Stimulated activated CD4-positive, alpha-beta T cell treated with anti-CD3 and anti-CD28 coated beads, Interleukin-2, amount 100 ng/mL, for 48 hours (primary cell): Measurements from ENCODE around the gene WNK3.

Experiments
- DNase-seq, 2 donors: peaks; one replicate each; pipeline ENCODE4 v3.0.0-alpha.2; 2020

WNK3 gene

DNA sequence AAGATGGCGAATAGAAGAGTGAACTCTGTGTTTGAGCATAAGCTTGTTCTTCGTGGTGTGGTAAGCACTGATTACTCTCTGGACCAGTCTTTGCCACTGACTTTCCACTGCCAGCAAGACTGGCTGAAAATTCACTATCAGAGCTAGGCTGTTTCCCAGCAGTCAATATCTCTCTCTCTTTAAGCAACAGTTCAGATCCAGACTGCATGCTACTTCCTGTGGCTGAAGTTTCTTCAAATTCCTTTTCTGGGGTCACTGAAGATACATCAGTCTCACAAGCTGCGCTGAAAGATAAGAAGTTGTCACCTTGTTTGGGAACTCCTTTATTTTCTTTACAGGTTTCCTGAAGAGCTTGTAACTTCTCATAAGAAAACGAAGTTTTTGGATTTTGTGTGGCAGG, 120.8 kb downstream of the WNK3 start:
- DNase-seq, result no peak

DNA sequence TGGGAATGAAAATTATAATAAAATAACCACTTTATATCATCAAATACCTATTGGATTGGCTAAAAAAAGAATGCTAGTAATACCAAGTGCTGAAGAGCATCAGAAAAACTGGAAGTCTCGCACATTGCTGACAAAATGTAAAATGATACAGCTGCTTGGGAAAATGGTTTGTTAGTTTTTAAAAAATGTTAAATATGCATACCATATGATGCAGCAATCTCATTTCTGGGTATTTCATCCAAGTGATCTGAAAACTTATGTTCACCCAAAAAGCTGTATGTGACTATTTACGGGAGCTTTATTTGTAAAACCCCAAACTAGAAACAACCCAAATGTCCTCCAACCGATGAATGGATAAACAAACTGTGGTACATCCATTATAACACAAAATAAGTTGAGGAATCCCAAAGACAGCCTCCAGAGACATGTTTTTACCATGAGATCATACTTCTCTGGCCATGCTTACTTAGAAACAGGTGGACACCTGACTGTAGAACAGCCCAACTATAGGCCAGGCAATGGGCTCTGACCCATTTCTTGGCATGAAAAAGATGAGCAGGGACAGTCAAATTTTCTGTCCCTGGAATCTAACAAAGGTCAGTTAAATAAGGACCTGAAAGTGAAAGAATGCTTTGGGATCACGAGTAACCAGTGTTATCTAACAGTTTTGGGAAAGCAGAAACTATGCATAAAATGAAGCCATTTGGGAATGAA, 127.3 kb downstream of the WNK3 start:
- no peak for DNase-seq

DNA sequence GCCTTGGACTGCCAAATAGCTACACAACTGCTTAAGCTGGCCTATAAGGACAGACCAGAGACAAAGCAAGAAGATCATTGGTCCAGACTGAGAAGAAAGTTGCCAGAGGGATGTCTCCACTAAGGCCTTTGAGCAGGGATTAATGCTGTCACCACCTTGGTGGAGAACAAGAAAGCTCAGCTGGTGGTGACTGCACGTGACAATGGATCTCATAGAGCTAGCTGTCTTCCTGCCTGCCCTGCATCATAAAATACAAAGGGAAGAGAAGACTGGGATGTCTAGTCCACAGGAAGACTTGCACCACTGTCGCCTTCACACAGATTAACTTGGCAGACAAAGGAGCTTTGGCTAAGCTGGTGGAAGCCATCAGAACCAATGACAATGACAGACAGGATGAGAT, 134.3 kb downstream of the WNK3 start:
- DNase-seq, result no peak

DNA sequence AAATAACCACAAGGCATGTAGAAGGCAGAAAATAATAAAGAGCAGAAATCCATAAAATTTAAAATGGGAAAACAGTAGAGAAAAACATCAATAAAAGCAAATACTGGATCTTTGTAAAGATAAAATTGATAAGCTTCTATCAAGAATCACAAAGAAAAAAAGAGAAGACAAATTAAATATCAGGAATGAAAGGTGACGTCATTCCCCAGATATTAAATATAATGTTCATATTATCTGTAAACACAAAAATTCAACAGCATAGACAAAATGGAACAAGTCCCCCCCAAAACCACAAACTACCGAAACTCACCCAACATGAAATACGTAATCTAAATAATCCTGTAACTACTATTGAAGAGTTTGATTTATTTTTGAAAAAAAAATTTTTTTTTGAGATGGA, 144.2 kb downstream of the WNK3 start:
- DNase-seq, result no peak

DNA sequence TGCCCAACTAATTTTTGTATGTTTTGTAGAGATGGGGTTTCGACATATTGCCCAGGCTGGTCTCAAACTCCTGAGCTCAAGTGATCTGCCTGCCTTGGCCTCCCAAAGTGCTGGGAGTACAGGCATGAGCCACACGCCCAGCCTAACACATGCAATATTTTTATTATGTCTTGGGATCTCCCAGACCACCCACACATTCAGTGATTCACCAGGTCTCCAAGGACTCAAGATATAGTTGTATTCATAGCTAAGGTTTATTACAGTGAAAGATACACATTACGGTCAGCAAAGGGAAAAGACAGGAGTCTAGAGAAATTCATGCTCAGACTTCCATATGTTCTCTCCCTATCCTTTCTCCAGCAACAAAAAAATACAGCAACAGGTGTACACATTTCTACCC, 149.3 kb downstream of the WNK3 start:
- no peak for DNase-seq

DNA sequence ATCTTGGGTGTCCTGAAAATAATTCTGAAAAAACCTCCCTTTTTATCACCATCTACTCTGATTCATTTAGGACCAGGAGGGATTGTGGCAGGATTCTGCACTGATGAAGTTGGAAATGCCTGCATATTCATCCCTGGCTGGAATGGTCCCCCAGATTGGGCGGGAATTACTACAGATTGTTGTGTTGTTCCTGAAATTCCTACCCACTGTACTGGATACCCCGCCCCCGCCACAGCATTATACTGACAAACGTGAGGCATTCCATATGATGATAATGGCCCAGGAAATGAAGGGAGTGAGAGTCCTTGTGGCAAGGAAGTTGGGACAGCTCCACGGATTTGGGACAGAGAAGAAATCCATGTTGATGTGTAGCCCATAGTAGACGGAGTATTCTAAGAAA, 159.6 kb downstream of the WNK3 start:
- DNase-seq, result no peak

DNA sequence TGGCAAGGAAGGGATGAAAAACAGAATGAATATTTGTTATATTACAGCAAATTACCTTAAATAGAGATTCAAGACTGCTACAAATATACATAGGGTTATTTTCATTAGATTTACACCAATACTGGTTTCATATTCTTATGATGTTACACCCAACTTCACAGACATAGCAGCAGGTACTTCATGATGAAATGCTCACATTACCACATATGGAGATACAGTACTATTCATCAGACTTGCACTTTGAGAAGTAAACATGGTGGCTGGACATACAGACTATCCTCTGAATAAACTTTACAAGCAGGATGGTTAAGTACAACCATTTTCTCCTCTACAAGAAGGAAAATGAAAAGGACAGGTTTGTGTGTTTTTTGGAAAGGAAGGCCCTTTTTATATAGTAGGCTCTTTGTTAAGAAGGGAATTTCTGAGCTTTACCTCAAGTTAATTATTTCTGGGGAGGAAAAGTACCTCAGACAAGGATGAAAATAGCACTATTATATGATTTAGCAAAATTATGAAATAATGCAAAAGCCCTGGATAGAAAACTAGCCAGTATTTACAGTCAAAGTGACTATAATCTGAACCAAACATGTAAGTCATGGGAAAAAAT, 162.8 kb downstream of the WNK3 start:
- DNase-seq, result no peak

DNA sequence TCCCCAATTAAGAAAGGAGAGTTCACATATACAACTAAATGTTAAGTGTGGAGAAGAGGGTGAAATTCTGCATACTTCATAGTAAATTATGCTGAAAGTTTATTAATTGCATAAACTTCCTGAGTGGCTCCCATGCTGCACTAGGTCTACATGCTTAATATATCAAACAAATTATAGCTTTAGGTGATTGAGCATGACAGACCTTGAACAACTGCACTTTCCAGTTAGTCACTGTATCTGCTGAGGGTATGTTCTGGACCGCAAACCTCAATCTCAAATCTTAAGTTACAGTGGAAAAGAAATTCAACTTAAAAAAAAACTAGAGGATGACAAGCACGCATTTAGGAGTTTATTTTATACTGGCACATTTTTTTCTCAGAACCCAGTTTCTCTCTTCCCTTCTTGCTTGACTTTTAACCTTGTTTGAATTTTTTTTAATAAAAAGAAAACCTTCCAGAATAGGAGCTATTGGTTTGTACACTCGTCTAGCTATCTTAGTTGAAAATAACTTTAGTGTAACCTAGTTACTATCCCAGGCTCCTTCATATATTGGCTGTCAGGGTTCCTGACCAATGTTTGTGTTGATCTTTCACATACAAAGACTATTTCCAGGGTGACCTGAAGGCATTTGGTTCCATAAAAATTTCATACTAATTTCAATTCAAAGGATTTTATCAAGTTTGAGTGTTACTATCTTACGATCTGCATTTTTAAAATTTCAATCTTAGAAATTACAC, 164.6 kb downstream of the WNK3 start:
- no peak for DNase-seq

DNA sequence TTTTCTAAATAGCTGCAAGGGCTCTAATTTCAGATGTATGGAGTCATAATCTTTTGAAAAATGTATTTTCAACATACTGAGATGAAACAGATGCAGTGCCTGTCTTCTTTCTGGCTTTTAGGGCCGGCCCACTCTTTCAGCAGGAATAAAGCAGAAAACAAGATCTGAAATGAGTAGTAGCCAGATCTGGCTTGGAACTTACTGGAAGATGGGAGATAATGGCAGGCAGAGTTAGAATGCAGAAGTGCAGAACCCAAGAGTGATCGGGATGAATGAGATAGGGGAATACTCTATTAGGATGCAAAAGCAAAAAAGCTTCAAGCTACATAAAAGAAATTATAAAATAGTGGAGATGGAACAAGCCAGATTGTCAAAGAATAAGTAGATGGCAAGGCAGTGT, 173.4 kb downstream of the WNK3 start:
- DNase-seq, result no peak

DNA sequence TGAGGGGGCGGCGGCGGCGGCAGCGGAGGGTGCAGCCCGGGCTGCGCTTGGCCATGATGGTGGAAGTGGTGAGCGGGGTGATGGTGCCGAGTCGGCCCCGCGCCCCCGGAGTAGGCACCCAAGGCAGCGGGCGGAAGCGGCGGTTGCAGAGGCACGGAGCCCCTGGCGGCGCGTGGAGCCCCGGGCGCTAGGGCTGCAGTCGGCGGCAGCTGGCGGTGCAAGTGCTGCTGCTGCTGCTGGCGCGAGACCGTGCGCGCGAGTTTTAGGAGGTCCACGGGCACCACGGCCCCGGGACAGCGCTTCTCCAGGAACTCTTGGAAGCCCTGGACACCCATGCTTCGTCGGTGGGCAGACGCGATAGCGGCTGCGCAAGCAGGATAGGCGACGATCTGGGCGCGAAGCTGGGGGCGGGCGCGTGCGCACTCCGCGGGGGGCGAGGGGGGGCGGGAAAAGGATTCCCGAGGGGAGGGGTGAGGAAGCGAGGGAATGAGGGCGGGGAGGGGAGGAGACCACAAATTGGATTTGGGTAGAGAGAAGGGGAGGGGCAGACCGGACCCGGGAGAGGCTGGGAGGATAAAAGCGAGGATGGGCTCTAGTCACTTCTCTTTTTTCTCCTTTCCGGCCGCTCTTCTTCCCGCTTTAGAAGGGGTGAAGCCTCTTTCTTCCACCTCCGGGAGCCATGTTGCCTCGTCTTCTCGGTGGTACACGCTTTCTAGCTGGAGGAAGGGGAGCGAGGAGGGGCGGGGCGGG, 174.8 kb downstream of the WNK3 start, which contains the start of gene FAM120C:
TSS of gene FAM120C (minus strand) at position 391 of the 750 bp plus-strand sequence. CDS start at position 335, 56 bp downstream.
- peak; percentile 43 to 49 for DNase-seq

DNA sequence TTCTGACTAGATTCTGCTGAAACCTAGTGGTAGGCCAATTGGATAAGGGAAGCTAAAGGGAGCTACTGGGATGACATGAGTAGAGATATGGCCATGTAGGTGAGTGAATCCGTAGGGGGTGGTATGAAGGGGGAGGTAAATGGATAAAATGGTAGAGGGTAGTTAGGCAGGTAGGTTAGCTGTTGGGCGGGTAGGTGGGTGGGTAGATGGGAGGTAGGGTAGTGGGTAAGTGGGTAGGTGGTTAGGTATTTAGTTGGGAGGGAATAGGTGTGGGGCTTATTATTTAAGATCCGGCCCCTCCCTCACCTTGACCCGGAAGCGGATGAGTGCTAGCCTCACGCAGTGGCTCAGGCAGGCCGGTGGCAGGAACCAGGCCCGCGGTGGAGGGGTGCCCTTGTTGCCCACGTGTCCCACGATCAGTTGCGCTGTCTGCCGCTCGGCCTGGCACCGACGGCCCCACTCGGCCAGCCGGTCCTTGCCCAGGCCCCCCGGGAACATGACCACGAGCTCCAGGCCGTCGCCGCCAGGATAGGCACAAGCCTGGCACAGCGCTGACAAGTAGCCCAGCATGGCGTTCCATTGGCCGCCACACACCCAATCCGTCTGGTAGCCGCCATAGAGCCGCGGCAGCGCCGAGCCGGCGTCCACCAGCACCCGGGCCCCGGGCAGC, 175.5 kb downstream of the WNK3 start:
- DNase-seq, result peak; percentile 40 to 45

DNA sequence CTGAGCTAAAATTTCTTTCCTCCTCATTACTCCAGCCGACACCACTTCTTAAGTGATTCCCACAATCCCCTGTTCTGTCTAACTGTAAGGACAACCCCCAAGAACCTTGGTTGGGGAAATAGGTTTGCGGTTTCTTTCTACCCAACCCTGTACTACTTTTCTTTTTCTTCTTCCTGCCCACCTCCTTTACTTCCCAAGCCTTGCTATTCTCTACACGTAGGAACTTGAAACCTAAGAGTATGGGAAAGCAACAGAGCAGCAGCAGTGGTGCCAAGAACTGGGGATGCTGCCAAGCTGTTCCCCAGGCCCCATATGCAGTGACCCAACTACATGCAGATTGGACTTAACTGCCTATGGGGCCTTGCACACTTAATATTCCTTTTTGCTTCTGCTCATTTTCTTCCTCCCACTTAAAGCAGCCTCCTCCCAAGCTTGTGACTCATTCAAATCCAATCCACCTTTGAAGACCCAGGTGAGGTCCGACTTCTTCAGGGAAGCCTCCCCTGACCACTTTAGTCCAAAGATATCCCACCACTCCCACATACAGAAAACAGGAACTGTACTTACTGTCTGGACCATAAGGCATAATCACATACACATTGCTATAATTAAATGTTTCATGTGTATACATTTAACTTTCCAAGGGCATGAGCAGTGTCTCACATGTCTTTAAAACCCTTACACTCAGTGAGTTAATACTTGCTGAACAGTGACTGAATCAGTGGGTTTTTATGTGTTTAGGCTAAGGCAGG, 176.5 kb downstream of the WNK3 start:
- no peak for DNase-seq

DNA sequence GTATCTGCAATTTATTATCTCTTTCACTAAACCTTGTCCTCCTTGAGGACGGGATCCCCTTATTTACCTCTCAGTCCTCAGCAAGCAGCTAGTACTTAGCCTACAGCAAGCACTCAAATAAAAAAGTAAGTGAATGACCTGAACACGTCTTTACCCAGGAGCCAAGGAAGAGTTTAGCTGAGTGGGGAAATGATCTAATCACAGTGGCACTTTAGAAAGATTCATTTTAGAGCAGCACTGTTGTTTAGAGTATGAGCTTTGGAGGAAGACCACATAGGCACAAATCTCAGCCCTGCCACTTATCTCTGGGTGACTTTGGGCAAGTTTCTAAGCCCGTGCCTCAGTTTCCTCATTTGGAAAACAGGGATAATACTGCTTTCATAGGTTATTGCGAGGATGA, 177.4 kb downstream of the WNK3 start:
- no peak for DNase-seq

DNA sequence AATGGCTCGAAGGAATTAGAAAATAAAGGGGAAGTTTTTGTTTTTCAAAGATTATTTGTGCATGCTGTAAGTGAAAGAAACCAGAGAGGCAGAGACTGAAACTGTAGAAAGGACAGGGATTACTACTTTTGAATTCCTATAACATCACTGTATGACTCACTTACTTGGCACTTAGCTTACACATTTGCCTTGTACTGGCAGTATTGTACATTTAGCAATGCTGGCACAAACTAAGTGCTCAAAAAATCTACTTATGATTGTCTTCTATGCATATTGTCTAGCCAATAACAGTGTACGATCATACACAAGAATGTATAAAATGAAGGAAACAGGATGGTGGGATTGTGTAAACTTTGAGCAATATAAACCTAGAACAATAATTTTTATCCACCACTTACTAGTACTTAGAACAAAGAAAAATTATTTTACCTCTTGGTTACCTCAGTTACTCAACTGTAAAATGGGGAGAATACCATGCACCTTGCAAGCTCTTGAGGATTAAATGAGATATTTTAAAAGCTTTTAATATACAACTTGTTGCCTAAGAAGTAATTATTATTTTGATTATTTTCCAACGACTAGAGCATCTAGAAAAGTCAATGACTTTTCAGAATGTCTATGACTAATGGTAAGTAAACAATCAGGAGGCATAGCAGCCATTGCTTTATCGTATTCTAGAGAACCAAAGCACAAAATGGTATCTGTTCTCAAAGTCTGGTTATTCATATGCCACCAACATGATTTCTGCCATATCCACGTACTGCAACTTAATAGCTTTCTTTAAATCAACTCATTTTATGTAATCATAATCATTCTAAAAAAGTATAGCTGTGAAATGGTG, 179.5 kb downstream of the WNK3 start:
- DNase-seq, result no peak

DNA sequence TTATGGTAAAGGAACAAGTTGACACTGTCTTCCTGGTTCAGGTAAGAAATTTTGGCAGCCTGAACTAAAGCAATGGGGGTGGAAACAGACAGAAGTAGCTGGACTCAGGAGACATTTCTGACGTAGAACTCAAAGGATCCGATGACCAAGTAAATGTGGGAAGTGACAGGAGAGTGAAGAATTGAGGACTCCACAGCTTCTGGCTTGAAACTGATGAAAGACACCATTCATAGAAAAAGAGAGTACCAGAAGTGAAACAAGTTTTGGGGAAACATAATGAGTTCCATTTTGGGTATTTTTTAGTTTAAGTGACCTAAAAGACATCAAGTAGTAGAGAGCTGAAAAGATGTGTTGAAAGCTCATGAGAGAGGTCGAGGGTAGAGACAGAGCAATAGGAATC, 180.5 kb downstream of the WNK3 start:
- DNase-seq, result no peak

DNA sequence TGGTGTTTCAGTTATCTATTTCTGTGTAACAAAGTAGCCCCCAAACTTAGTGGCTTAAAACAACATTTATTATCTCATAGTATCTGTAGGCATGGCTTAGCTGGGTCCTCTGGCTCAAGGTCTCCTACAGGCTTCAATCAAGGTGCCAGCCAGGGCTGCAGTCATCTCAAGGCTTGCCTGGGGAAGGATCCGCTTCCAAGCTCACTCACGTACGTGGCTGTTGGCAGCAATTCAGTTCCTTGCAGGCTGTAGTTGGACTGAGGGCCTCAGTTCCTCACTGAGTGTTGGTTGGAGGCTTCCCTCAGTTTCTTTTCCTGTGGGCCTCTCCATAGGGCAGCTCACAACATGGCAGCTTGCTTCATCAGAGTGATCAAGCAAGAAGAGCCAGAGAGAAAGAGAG, 184.1 kb downstream of the WNK3 start:
- no peak for DNase-seq

DNA sequence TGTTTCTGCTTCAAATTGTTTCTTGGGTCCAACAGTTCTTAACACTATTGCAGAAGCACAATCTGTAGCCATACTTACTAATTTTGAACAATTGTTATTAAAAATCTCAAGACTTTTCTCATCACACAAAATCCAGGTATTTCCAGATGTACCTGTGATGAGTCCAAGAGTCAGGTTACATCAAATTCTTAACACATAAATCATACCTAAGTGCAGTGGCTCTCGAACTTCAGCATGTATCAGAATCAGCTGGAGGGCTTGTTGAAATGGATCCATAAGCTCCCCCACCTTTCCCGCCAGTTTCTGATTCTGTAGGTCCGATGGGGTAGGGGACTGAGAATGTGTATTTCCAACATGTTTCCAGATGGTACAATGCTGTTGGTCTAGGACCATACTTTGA, 185.4 kb downstream of the WNK3 start:
- no peak for DNase-seq

DNA sequence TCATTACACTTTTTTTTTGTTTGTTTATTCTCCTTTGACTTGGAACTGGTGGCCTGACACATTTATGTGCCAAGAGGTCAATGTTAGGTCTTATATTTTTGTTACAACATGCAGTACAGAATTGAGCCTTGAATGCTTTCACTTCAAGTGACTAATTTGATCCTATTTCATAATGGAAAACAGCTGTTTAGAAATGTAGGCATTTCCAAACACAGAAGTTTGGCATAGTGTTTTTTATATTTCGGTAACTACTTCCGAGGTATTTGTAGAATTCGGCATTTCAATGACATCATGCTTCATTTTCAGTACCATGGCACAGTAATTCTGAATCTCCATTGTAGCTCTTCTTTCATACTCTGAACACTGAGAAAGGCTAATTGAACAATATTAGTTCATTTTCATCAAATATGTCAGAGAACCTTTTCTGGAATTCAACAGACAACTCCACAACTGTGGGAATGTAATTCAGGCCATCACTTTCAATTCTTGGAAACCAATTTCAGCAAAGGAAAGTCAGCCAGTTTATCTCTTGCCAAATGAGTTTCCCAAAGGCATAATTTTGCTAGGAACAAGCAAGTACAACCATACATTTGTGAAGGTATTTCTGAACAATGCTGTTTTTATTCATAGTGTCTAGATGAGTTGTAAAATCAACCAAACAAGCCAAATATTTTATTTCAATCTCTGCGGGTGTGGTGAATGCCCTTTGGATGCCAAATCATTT, 186.2 kb downstream of the WNK3 start:
- no peak for DNase-seq

DNA sequence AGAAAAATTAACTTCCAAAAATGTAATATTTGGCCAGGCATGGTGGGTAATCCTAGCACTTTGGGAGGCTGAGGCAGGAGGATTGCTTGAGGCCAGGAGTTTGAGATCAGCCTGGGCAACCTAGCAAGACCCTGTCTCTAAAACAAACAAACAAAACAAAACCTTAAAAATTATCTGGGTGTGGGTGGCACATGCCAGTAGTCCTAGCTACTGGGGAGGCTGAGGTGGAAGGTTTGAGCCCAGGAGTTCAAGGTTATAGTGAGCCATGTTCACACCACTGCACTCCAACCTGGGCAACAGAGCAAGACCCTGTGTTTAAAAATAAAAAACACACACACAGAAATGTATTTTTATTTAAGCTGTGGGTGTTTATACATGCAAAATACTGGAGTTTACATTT, 186.8 kb downstream of the WNK3 start:
- DNase-seq, result no peak

DNA sequence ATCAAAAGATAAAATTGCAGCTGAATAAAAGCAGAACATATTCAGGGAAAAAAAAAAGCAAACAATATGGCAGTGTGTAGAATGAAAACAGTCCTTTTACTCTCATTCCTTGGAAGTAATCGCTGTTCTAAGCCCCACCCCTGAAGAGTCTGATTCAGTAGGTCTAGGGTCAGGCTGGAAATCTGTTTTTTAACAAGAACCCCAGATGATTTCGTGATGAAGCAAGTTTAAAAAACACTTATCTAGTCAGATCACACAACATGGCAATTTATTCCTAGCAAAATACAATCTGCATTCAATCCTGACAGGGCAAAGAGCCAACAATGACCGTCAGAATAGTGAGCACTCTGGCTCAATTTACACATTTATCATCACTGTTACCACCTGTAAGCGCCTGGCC, 190.9 kb downstream of the WNK3 start:
- no peak for DNase-seq
